Measurements from ENCODE around the gene FERMT1.
"Not testable (repeated sequence)": the region's sequence is repeated elsewhere in the genome, so short reads cannot be mapped to it uniquely, and the experiment has no call there.

Gene FERMT1

GRCh38 chr20:6067763-6068318, 55.0 kb downstream of the FERMT1 start:
- no peak for DNase-seq

GRCh38 chr20:6066582-6066981, 56.2 kb downstream of the FERMT1 start:
- no peak for DNase-seq

DNA sequence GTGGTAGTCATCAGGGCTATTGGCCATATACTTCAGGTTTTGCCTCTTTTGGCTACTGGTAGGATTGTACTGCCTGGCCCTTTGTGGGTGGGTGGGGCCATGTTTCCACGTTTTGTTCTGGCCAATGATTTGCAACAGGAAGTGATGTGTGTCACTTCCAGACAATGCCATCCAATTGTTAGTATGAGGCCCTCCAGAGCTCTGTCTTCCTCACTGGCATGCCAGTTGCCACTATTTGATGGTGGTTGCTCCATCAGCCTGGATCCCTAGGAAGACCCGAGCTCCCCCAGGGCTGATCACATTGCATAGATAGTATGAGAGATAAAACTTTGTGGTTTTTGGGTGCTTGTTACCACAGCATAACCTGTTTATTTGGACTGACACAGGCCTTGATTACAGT, 61.3 kb downstream of the FERMT1 start:
- no peak for DNase-seq

GRCh38 chr20:6060213-6060612, 62.6 kb downstream of the FERMT1 start:
- DNase-seq, result no peak

DNA sequence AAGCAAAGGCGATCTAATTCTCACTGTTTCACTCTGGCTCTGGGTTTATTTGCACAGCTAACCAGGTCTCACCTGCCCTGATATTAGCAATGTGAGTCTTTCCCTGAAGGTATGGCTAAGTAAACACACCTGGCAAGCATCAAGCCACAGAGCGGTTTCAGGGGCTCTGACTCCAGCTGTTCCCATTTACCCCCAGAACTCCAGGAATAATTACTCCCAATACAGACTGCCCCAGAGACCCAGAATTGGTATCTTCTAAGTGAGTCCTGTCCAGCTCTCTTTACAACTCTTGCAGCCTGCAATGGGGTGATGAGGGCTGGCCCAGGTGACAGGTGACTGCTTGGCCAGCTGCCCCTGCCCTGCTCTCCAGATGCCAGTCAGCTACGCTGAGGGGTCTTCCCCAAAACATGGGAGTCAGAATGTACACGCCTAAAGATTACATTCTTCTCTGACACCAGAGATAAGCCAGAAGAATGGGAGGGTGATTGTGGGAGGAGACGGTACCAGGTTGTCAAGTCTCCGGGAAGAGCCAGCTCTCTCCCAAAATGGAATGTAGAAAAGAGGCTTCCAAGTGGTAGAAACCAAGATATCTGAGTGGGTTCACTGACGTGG, 64.0 kb downstream of the FERMT1 start:
- DNase-seq, result no peak

- no peak for DNase-seq
Measured at GRCh38 chr20:6057691-6058090, 65.1 kb downstream of the FERMT1 start.

DNA sequence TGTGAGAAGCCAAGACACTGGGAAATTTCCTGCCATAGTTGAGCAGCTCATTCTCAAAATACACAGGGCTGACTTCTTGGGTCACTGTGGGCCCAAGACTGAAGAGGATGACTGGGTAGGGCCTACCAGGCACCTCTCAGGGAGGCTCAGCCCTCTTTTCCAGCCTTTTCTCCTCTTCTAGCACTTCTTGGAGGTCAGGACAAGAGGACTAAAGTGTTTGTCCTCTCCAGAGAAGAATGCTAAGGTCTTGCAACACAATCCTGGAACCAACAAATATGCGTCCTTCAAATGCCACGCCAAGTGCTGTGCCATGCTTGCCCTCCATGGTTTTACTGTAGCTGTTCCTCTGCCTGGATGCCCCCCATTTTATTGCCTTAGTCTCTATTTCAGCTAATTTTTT, 65.7 kb downstream of the FERMT1 start:
- no peak for DNase-seq

- no peak for DNase-seq
Measured at GRCh38 chr20:6055981-6056569, 66.8 kb downstream of the FERMT1 start.

DNA sequence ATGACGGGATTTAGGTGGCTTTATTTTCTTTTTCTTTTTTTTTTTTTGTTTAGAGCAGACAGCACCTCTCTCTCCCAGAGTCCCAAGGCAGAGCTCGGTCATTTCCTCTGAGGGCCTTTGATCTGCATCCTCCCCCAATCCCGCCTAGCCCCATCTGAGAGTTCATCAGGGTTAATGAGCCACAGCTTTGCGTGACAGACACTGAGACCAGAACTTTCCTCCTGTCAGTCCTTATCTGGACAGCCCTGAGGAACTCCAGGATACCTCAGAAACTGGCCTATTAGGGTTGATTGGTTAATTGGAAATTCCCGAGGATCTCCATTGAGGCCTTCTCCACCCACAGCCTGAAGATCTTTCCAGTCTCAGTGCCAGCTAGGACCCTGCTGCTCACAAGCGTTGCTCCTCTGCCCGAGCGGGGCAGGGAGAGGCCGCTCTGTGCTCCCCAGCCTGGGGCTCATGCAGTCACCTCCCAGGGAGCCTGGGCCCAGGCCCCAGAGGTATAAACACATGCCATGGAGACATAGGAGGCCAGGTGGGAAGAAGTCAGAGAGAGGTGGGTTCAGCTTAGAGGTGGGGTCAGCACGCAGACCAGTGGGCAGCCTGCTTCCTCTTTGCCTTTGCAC, 67.6 kb downstream of the FERMT1 start:
- DNase-seq, result no peak

DNA sequence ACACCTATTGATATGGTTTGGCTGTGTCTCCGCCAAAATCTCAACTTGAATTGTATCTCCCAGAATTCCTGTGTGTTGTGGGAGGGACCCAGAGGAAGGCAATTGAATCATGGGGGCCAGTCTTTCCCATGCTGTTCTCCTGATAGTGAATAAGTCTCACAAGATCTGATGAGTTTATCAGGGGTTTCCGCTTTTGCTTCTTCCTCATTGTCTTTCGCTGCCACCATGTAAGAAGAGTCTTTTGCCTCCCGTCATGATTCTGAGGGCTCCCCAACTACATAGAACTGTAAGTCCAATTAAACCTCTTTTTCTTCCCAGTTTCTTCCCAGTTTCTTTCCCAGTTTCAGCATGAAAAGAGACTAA, 68.2 kb downstream of the FERMT1 start:
- not testable (repeated sequence) for DNase-seq

- no peak for DNase-seq
Measured at GRCh38 chr20:6053776-6054688, 68.8 kb downstream of the FERMT1 start, which contains the start of gene LRRN4. Gene LRRN4, minus strand, starts transcription at chr20:6054060. Its CDS starts 1,261 bp downstream, at chr20:6052799.

GRCh38 chr20:6053064-6053775, 69.6 kb downstream of the FERMT1 start:
- DNase-seq, result no peak

DNA sequence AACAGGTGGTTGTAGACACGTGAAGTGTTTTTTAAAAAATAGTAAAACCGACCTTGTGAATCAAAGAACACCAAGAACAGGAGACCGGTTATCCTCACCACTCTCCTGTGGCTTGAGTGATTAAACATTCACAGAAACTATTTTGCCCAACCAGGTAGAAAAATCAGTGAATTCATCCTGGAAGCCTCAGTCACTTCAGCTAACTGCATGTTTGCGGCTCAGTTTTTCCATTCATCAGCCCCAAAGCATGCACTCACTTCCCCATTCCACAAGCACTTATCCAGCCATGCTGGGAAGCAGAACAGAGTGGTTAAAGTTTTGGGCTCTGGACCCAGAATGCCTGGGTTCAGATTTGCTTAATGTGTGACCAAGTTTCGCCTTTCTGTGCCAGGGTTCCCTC, 71.3 kb downstream of the FERMT1 start:
- DNase-seq, result no peak

DNA sequence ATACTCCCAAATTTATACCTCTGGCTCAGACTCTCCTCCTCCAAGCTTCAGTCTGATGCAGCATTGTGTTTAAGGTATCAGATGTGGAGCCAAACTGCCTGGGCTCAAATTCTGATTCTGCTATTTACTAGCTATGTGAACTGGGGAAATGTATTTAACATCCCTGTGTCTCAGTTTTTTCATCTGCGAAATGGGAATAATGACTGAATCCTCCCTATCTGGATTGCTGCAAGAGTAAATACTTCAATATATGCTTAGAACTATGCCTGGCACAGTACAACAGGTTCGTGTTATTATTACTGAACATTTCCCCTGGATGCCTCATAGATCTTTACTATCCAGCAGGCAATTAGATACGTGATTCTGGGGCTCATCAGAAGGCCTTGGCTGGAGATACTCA, 74.4 kb downstream of the FERMT1 start:
- DNase-seq, result no peak

GRCh38 chr20:6046432-6046831, 76.4 kb downstream of the FERMT1 start:
- no peak for DNase-seq

GRCh38 chr20:6045566-6045965, 77.3 kb downstream of the FERMT1 start:
- no peak for DNase-seq

DNA sequence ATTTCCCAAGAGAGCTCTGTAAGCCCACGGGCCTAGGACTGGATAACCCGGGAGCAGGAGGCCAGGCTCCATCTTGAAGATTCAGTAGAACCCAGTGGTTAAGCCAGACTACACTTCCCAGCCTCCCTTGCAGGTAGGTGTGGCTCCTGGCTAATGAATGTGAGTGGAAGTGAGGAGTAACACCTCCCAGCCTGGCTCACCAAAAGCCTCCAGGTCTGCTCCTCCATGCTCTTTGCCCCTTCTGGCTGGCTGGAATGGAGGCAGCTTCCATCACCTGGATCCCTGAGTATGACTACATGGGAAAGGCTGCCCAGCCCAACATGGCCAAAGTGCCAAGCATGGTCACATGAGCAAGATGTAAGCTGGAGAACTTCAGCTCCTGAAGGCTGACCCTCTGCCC, 78.7 kb downstream of the FERMT1 start:
- no peak for DNase-seq

- no peak for DNase-seq
Measured at GRCh38 chr20:6041808-6042265, 81.0 kb downstream of the FERMT1 start.

DNA sequence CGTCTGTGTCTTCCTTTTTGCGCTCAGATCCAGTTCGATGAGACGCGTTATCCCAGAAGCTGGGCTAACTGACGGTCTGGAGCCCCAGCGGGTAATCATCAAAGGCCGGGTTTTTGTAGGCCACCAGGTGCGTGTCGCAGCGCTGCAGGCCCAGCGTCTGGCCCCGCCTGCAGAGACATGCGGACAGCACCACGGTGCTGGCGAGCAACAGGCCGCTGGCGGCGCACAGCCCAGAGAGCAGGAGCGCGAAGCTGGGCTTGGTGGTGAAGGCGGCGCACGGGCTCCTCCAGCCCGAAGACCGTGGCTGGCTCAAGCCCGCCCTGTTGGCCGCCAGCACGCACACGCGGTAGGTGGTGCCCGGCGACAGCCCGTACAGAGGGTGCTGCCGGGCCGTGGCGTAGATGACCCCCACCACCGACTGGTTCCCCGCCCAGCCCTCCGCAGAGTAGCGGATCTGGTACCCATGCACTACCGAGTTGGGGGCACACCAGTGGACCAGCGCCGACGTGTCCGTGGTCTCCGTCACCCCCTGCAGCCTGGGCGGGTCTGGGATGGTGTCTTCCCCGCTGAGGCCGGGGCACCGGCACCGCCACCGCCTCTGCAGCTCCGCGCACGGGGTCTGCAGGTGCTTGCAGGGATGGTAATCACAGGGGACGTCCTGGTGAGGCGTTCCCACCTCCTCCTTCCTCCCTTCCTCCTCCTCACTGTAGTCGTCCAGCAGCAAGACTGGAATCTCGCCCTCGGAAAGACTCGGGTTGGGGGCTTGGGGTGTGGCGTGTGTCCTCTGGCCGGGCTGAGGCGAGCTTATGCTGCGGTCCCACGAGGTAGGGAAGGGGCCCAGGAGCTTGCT, 81.6 kb downstream of the FERMT1 start:
- no peak for DNase-seq

- DNase-seq, result no peak
Measured at GRCh38 chr20:6040540-6040939, 82.3 kb downstream of the FERMT1 start.

- no peak for DNase-seq
Measured at GRCh38 chr20:6039766-6040165, 83.1 kb downstream of the FERMT1 start.

Measured in stimulated activated naive CD4-positive, alpha-beta T cell treated with Interleukin-2 at 50 U/mL for 16 hours (primary cell).